Measurements from ENCODE around the gene IFT80.

GRCh38 chr3:160346511-160346910 is 52.5 kb downstream of the IFT80 start:
- TF ChIP-seq CTCF (IDR thresholded peaks at IDR 0.05; ENCODE audit: low read length) (no peak), EZH2 (IDR thresholded peaks at IDR 0.05; ENCODE audit: borderline replicate concordance, low read length) (no peak)

All from OCI-LY1 (cell line).